ENCODE results near the gene NUBP2. TPM values are rescaled to one million over a fixed set of nuclear protein-coding genes. Genes with fewer than 3 reads are reported as not detected.

Gene NUBP2
- total RNA-seq, 1 experiment from 2014 or later, result 89.2 TPM

GRCh38 chr16:1768767-1769401 is 13.9 kb upstream of the NUBP2 start:
- peaks cover 4% of the 10 kb centered on the region for H3K4me1 Mint-ChIP-seq
- H3K27me3 Mint-ChIP-seq (ENCODE audit: low read depth), result no peaks in the 10 kb centered on the region; the same call in 1 of the 2 replicates
- H3K4me3 Mint-ChIP-seq, result no peak overlapping the region
- H3K9me3 Mint-ChIP-seq, result no peaks in the 10 kb centered on the region
- no peak for ATAC-seq
- TF ChIP-seq PRRX2 (CRISPR knock-in tag; IDR thresholded peaks at IDR 0.05), result 0 out of 2 replicates have a peak, but pooled peaks have one; percentile 25
- no peak for TF ChIP-seq TEAD4 (CRISPR knock-in tag; IDR thresholded peaks at IDR 0.05)
- TF ChIP-seq ZNF416 (CRISPR knock-in tag; IDR thresholded peaks at IDR 0.05), result 0 out of 2 replicates have a peak, but pooled peaks have one; percentile 3
- DNase-seq (ENCODE audit: low spot score), result no peak
- peaks cover 4% of the 10 kb centered on the region for H3K36me3 Mint-ChIP-seq
- H3K27ac Mint-ChIP-seq, result no peak overlapping the region
- POLR2A ChIA-PET, result interaction anchor here (0.5 to 1.4 kb wide), 2 partner anchors 196 to 252 kb away, joined by 3 to 4 read pairs; partner anchors contain the start of gene RPS2
- CTCF ChIA-PET, result interaction anchor here (0.7 to 2.4 kb wide), 2 partner anchors 14 to 63 kb away, joined by 3 to 9 read pairs; partner anchors contain the start of genes NUBP2 and SPSB3

DNA sequence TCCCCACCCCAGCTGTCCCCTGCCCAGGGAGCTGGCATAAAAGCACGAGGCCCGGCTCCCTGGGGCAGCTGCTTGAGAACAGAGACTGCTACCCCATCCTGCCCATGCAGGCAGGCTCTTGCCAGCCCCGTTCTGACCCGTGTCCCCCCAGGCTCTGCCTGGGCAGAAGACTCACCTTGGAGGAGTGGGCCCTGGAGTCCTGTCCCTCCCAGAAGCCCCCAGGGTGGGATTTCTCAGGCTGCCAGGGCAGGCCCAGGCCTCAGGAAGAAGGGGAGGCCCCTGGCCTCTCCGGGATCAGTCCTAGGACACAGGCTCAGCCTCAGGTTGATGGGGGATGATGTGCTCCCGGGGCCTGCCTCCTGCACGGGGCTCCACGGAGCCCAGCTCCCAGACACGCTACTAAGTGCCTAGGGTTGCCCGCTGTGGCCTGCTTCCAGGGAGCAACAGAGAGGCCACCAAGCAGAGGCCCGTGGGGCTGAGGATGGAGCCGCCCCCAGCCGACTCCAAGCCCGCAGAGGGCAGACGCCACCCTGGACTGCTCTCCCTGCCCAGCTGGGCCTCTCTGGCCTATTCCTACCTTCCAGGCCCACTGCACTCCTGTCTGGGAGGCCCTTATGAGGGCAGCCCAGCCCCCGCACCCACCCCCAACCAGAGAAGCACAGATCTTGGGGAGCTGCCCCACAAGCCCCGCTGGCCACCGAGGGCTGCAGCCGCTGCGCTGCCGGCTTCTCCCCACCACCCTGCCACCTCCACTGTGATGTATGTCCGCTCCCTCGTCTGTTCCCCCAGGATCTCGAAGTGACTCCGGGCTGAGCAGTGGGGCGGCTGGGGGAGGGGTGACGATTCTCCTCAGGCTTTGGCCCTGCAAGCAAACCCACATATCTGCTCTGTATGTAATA is 13.1 kb upstream of the NUBP2 start:
- Mint-ChIP-seq H3K36me3 (peaks cover 4% of the 10 kb centered on the region), H3K9me3 (no peaks in the 10 kb centered on the region), H3K4me3 (peak overlapping the region; percentile 99), H3K4me1 (peaks cover 4% of the 10 kb centered on the region), H3K27ac (peak overlapping the region; percentile 84), H3K27me3 (ENCODE audit: low read depth) (no peaks in the 10 kb centered on the region; the same call in 1 of the 2 replicates)
- ATAC-seq (no peak), DNase-seq (ENCODE audit: low spot score) (no peak)
- no peak for TF ChIP-seq ERG (CRISPR knock-in tag; IDR thresholded peaks at IDR 0.05)
- no peak for TF ChIP-seq ZNF138 (CRISPR knock-in tag; conservative IDR thresholded peaks at IDR 0.05)
- TF ChIP-seq NR3C1 (CRISPR knock-in tag; conservative IDR thresholded peaks at IDR 0.05; ENCODE audit: low read depth), result no peak
- TF ChIP-seq KAT7 (CRISPR knock-in tag; IDR thresholded peaks at IDR 0.05; ENCODE audit: borderline replicate concordance), result 0 out of 2 replicates have a peak, but pooled peaks have one; percentile 26
- TF ChIP-seq, protein P1, sequence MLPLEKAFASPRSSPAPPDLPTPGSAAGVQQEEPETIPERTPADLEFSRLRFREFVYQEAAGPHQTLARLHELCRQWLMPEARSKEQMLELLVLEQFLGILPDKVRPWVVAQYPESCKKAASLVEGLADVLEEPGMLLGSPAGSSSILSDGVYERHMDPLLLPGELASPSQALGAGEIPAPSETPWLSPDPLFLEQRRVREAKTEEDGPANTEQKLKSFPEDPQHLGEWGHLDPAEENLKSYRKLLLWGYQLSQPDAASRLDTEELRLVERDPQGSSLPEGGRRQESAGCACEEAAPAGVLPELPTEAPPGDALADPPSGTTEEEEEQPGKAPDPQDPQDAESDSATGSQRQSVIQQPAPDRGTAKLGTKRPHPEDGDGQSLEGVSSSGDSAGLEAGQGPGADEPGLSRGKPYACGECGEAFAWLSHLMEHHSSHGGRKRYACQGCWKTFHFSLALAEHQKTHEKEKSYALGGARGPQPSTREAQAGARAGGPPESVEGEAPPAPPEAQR (CRISPR knock-in tag; IDR thresholded peaks at IDR 0.05), result no peak
- no peak for TF ChIP-seq GRHL2 (CRISPR knock-in tag; IDR thresholded peaks at IDR 0.05; ENCODE audit: insufficient replicate concordance, severe bottlenecking)
- 0 out of 2 replicates have a peak, but pooled peaks have one; percentile 16 for TF ChIP-seq NFATC4 (CRISPR knock-in tag; IDR thresholded peaks at IDR 0.05)
- no peak for TF ChIP-seq ZNF416 (CRISPR knock-in tag; IDR thresholded peaks at IDR 0.05)
- no peak for TF ChIP-seq EMX1 (CRISPR knock-in tag; IDR thresholded peaks at IDR 0.05)
- ChIA-PET CTCF (interaction anchor here (0.7 to 2.4 kb wide), 4 partner anchors 13 to 154 kb away, joined by 3 to 11 read pairs (median 6); partner anchors contain the start of genes MAPK8IP3, NUBP2 and SPSB3), POLR2A (interaction anchor here (0.5 to 3.6 kb wide), 7 partner anchors 11 to 1342 kb away, joined by 3 to 18 read pairs (median 4); partner anchors contain the start of genes MAPK8IP3, NUBP2, RPS2 and SPSB3)

- Mint-ChIP-seq H3K36me3 (peaks cover 4% of the 10 kb centered on the region), H3K27ac (peak overlapping the region; percentile 84), H3K27me3 (ENCODE audit: low read depth) (no peaks in the 10 kb centered on the region; the same call in 1 of the 2 replicates), H3K4me3 (peak overlapping the region; percentile 99), H3K9me3 (no peaks in the 10 kb centered on the region), H3K4me1 (peaks cover 4% of the 10 kb centered on the region)
- DNase-seq (ENCODE audit: low spot score) (peak; percentile 63), ATAC-seq (peak; percentile 26)
- ChIA-PET CTCF (interaction anchor here (1.0 to 2.4 kb wide), 4 partner anchors 12 to 153 kb away, joined by 4 to 11 read pairs (median 8); partner anchors contain the start of genes MAPK8IP3, NUBP2 and SPSB3), POLR2A (interaction anchor here (0.5 to 3.6 kb wide), 6 partner anchors 10 to 1343 kb away, joined by 3 to 18 read pairs (median 4); partner anchors contain the start of genes MAPK8IP3, NUBP2 and SPSB3)
- TF ChIP-seq, protein P2, sequence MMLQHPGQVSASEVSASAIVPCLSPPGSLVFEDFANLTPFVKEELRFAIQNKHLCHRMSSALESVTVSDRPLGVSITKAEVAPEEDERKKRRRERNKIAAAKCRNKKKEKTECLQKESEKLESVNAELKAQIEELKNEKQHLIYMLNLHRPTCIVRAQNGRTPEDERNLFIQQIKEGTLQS (CRISPR knock-in tag; conservative IDR thresholded peaks at IDR 0.05), result no peak; the same call in 1 of the 2 replicates
- TF ChIP-seq NFATC4 (CRISPR knock-in tag; IDR thresholded peaks at IDR 0.05), result peak; percentile 70; the same call in 1 of the 2 replicates
- 0 out of 2 replicates have a peak, but pooled peaks have one; percentile 23 for TF ChIP-seq SP1 (CRISPR knock-in tag; conservative IDR thresholded peaks at IDR 0.05)
- 0 out of 2 replicates have a peak, but pooled peaks have one; percentile 15 for TF ChIP-seq PRRX2 (CRISPR knock-in tag; IDR thresholded peaks at IDR 0.05)
- no peak for TF ChIP-seq ZNF423 (CRISPR knock-in tag; IDR thresholded peaks at IDR 0.05)
- peak; percentile 52; the same call in 1 of the 2 replicates for TF ChIP-seq ARID4B (CRISPR knock-in tag; IDR thresholded peaks at IDR 0.05; ENCODE audit: borderline replicate concordance)
- TF ChIP-seq, protein P3, sequence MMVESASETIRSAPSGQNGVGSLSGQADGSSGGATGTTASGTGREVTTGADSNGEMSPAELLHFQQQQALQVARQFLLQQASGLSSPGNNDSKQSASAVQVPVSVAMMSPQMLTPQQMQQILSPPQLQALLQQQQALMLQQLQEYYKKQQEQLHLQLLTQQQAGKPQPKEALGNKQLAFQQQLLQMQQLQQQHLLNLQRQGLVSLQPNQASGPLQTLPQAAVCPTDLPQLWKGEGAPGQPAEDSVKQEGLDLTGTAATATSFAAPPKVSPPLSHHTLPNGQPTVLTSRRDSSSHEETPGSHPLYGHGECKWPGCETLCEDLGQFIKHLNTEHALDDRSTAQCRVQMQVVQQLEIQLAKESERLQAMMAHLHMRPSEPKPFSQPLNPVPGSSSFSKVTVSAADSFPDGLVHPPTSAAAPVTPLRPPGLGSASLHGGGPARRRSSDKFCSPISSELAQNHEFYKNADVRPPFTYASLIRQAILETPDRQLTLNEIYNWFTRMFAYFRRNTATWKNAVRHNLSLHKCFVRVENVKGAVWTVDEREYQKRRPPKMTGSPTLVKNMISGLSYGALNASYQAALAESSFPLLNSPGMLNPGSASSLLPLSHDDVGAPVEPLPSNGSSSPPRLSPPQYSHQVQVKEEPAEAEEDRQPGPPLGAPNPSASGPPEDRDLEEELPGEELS (CRISPR knock-in tag; IDR thresholded peaks at IDR 0.05), result peak; percentile 20; the same call in 1 of the 2 replicates
These were observed 12.2 kb upstream of the NUBP2 start for GRCh38 chr16:1770328-1771187.
